ENCODE measurements around the gene AFG1L.
A peak's percentile ranks its signal among the peaks of the same experiment; 100 is the strongest.

- TF ChIP-seq POLR2A (IDR thresholded peaks at IDR 0.05) = peak in 1 of 2 donors; percentile 80
- TF ChIP-seq, protein P1, sequence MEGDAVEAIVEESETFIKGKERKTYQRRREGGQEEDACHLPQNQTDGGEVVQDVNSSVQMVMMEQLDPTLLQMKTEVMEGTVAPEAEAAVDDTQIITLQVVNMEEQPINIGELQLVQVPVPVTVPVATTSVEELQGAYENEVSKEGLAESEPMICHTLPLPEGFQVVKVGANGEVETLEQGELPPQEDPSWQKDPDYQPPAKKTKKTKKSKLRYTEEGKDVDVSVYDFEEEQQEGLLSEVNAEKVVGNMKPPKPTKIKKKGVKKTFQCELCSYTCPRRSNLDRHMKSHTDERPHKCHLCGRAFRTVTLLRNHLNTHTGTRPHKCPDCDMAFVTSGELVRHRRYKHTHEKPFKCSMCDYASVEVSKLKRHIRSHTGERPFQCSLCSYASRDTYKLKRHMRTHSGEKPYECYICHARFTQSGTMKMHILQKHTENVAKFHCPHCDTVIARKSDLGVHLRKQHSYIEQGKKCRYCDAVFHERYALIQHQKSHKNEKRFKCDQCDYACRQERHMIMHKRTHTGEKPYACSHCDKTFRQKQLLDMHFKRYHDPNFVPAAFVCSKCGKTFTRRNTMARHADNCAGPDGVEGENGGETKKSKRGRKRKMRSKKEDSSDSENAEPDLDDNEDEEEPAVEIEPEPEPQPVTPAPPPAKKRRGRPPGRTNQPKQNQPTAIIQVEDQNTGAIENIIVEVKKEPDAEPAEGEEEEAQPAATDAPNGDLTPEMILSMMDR (IDR thresholded peaks at IDR 0.05) = peak in 3 of 12 donors; percentile 5 to 37 (median 11)
Measured at GRCh38 chr6:108260809-108261569, 33.9 kb upstream of the AFG1L start, which contains the start of gene SNX3.

Data from heart left ventricle (tissue), 13 donors.